HPDE6-E6E7 (cell line): Measurements from ENCODE around the gene SNCG.
A peak's percentile ranks its signal among the peaks of the same experiment; 100 is the strongest.
"Not testable (repeated sequence)": the region's sequence is repeated elsewhere in the genome, so short reads cannot be mapped to it uniquely, and the experiment has no call there.

Experiments used
- DNase-seq: peaks from one replicate; pipeline ENCODE4 v3.0.0; 2011; ENCODE audit warnings: missing footprints; ENCODE audit errors: extremely low spot score

Gene SNCG

GRCh38 chr10:86974484-86974883, 16.1 kb downstream of the SNCG start:
- no peak for DNase-seq

GRCh38 chr10:86976362-86977056, 18.1 kb downstream of the SNCG start:
- DNase-seq, result no peak

- DNase-seq, result not testable (repeated sequence)
Measured at GRCh38 chr10:86978457-86978856, 20.1 kb downstream of the SNCG start.

GRCh38 chr10:86979296-86979818, 21.0 kb downstream of the SNCG start:
- no peak for DNase-seq

- no peak for DNase-seq
Measured at GRCh38 chr10:86979977-86980448, 21.6 kb downstream of the SNCG start.

GRCh38 chr10:86981020-86981419, 22.6 kb downstream of the SNCG start:
- DNase-seq, result not testable (repeated sequence)

- DNase-seq, result no peak
Measured at GRCh38 chr10:86981716-86982115, 23.3 kb downstream of the SNCG start.

GRCh38 chr10:86984498-86984897, 26.1 kb downstream of the SNCG start:
- DNase-seq, result not testable (repeated sequence)

- DNase-seq, result no peak
Measured at GRCh38 chr10:86988520-86988919, 30.1 kb downstream of the SNCG start.

- DNase-seq, result not testable (repeated sequence)
Measured at GRCh38 chr10:86991362-86991761, 33.0 kb downstream of the SNCG start.

GRCh38 chr10:86992456-86992855, 34.1 kb downstream of the SNCG start:
- DNase-seq, result no peak

- no peak for DNase-seq
Measured at GRCh38 chr10:86992929-86993328, 34.5 kb downstream of the SNCG start.

- not testable (repeated sequence) for DNase-seq
Measured at GRCh38 chr10:86999802-87000403, 41.5 kb downstream of the SNCG start.

- no peak for DNase-seq
Measured at GRCh38 chr10:87000491-87000890, 42.1 kb downstream of the SNCG start.

GRCh38 chr10:87007124-87007523, 48.7 kb downstream of the SNCG start:
- not testable (repeated sequence) for DNase-seq

GRCh38 chr10:87007674-87008073, 49.3 kb downstream of the SNCG start:
- DNase-seq, result not testable (repeated sequence)

GRCh38 chr10:87008303-87008702, 49.9 kb downstream of the SNCG start:
- peak; percentile 11 for DNase-seq

- not testable (repeated sequence) for DNase-seq
Measured at GRCh38 chr10:87009134-87009696, 50.8 kb downstream of the SNCG start.
